Testis (tissue), 3 donors: ENCODE results near the gene SLC6A9. TPM values are rescaled to one million over a fixed set of nuclear protein-coding genes. Genes with fewer than 3 reads are reported as not detected.

ENCODE experiments used
- DNase-seq: peaks from one replicate; pipeline ENCODE4 v3.0.0-alpha.2; 2019
- H3K27ac ChIP-seq, 2 donors: fragments of 200-600 bp; sonication (generic); one replicate each; pipeline ENCODE4 v1.5.1; 2019
- H3K27me3 ChIP-seq: fragments of 200-600 bp; sonication (generic); one replicate; pipeline ENCODE4 v1.5.1; 2019
- H3K36me3 ChIP-seq: fragments of 200-600 bp; sonication (generic); one replicate; pipeline ENCODE4 v1.5.1; 2017; ENCODE audit warnings: low read depth; ENCODE audit errors: missing control alignments
- H3K4me1 ChIP-seq: fragments of 200-600 bp; sonication (generic); one replicate; pipeline ENCODE4 v1.5.1; 2019
- H3K4me3 ChIP-seq, 2 donors: fragments of 200-600 bp; sonication (generic); one replicate each; pipeline ENCODE4 v1.5.1; 2017 to 2019
- H3K9me3 ChIP-seq: fragments of 200-600 bp; sonication (generic); one replicate; pipeline ENCODE4 v1.5.1; 2017
- POLR2A ChIP-seq: fragments of 450-650 bp; IDR thresholded peaks from one replicate; pipeline ENCODE4 v1.6.1; 2017; ENCODE audit warnings: antibody characterized with exemption, mild to moderate bottlenecking, moderate library complexity
- WGBS, 2 donors: methylation state at CpG; one replicate each; pipeline ENCODE4 v1.1.5; 2018; 5-methylcytosine and 5-hydroxymethylcytosine counted together
- intact Hi-C: fragments of 100-400 bp; cut with DNase I; formaldehyde crosslinking; loops from one replicate; pipeline ENCODE4 v1.15.1; 2023; ENCODE audit warnings: low total_unique reads
- polyA plus RNA-seq: library from polyadenylated mRNA; stranded (reverse); fragments of 350-450 nt; fragmentation: Illumina TruSeq; extraction: RNeasy Lipid Tissue Mini Kit (QIAGEN cat#74804); gene quantifications from one replicate; pipeline ENCODE4 v1.2.3, GENCODE V29; 2014; ENCODE audit warnings: low read depth, low replicate concordance; ENCODE audit not compliant: insufficient read depth
- total RNA-seq, 2 donors: library from RNA; depleted of rRNA; stranded (reverse); fragments of >200 nt; gene quantifications; one replicate each; pipeline ENCODE4 v1.2.3, GENCODE V29; 2016
- TF ChIP-seq, protein P1 (sequence below), 3 experiments: fragments of 450-650 bp in 2 of 3; fragments of 200-600 bp in 1 of 3; sonication (generic) in 1 of 3; IDR thresholded peaks; one replicate each; pipeline ENCODE4 v1.5.1; 2016 to 2019; ENCODE audit warnings: antibody characterized with exemption in 3 of 3, mild to moderate bottlenecking in 2 of 3, moderate library complexity in 1 of 3

Gene SLC6A9
- total and polyA plus RNA-seq, 3 donors from 2014 or later: 1.2 to 2.3 (median 1.7) TPM

DNA sequence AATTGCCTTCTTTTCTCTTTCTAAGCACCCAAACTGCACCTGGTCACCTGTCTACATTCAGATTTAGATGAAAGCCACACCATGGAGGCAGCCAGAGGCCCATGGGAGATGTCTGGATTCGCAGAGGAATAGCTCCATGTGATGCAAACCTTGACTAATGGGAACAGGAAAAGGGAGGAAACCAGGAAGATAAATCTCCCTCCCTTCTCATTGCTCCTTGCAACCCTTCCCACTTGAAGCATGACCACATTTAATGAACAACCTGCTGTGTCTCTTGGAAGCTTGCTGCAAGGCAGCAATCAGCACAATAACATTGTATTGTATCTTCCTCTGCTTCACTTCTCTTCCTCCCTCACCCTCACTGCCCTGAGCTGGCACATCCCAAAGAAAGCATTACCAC, 44.8 kb upstream of the SLC6A9 start:
- no peaks in the 10 kb centered on the region for H3K27me3 ChIP-seq
- intact Hi-C loops: no loop called here
- TF ChIP-seq POLR2A: no peak
- TF ChIP-seq, protein P1, sequence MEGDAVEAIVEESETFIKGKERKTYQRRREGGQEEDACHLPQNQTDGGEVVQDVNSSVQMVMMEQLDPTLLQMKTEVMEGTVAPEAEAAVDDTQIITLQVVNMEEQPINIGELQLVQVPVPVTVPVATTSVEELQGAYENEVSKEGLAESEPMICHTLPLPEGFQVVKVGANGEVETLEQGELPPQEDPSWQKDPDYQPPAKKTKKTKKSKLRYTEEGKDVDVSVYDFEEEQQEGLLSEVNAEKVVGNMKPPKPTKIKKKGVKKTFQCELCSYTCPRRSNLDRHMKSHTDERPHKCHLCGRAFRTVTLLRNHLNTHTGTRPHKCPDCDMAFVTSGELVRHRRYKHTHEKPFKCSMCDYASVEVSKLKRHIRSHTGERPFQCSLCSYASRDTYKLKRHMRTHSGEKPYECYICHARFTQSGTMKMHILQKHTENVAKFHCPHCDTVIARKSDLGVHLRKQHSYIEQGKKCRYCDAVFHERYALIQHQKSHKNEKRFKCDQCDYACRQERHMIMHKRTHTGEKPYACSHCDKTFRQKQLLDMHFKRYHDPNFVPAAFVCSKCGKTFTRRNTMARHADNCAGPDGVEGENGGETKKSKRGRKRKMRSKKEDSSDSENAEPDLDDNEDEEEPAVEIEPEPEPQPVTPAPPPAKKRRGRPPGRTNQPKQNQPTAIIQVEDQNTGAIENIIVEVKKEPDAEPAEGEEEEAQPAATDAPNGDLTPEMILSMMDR (IDR thresholded peaks at IDR 0.05): no peak
- H3K4me3 ChIP-seq: no peak overlapping the region
- H3K36me3 ChIP-seq: no peaks in the 10 kb centered on the region
- no peak for DNase-seq
- no peaks in the 10 kb centered on the region for H3K9me3 ChIP-seq
- WGBS, 2 donors: 48 to 54% methylated on average over 1 of the region's 1 CpG
- no peak overlapping the region for H3K27ac ChIP-seq
- no peaks in the 10 kb centered on the region for H3K4me1 ChIP-seq

DNA sequence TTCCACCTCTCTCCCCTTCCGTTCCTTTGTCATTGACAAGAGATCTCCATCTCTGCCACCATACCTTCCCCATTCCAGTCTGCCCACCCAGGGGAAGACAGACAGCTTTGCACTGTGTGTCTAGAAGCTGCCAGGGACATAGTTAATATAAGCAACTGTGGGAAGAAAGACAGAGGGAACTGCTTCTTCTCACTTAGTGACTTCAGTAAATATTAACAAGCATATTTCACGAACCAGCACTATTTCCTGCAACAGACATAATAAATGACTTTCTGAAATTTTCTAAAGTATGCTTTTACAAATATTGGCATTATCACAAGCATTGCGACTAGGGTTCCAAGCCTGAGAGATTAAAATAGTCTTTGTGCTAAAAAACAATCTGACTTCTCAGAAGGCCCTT, 43.2 kb upstream of the SLC6A9 start:
- Histone ChIP-seq H3K4me1 (no peaks in the 10 kb centered on the region), H3K4me3 (no peak overlapping the region), H3K36me3 (no peaks in the 10 kb centered on the region), H3K9me3 (no peaks in the 10 kb centered on the region), H3K27me3 (no peaks in the 10 kb centered on the region), H3K27ac (no peak overlapping the region)
- DNase-seq: no peak
- 65 to 76% methylated on average over 3 of the region's 3 CpGs for WGBS, 2 donors
- intact Hi-C loops: no loop called here
- TF ChIP-seq POLR2A: no peak
- TF ChIP-seq, protein P1 (IDR thresholded peaks at IDR 0.05): no peak

DNA sequence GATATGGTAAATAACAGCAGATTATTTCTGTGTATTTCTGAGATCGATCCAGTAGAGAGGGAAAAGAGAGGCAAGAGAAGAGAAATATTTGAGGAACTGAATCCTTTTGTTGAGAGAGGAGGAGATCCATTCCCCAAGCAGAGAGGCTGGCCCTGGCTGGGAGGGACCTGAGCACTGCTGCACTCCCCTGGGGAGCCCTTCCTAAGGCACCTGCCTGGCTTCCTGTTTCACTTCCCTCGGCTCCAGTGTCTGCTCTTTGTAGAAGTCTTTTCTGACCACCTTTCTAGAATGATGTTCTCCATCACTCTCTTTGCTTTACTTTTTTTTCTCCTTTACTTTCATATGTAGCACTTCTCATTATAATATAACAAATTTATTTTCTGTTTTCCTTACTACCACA, 42.3 kb upstream of the SLC6A9 start:
- Histone ChIP-seq H3K27ac (no peak overlapping the region), H3K4me1 (peaks cover 6% of the 10 kb centered on the region), H3K4me3 (no peak overlapping the region), H3K9me3 (no peaks in the 10 kb centered on the region), H3K27me3 (no peaks in the 10 kb centered on the region), H3K36me3 (no peaks in the 10 kb centered on the region)
- 72 to 74% methylated on average over 2 of the region's 2 CpGs for WGBS, 2 donors
- no peak for DNase-seq
- TF ChIP-seq, protein P1 (IDR thresholded peaks at IDR 0.05): no peak
- TF ChIP-seq POLR2A: no peak
- intact Hi-C loops: no loop called here

DNA sequence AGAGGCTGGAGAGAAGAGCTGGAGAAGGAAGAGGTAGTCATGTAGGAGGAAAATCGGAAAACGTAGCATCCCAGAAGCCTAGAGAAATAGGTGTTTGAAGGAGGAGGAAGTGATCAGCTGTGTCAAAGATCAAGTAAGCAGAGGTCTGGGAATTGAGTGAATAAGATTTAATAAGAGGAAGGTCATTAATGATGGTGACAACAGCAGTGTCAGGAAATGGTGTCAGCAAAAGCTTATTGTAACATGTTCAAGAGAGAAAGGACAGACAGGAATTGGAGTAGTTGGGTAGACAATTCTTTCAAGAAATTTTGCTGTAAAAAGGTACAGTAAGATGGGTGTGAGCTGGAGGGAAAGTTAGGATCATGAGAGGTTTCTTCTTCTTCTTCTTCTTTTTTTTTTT, 41.6 kb upstream of the SLC6A9 start:
- no peak for DNase-seq
- intact Hi-C loops: no loop called here
- no peaks in the 10 kb centered on the region for H3K36me3 ChIP-seq
- H3K9me3 ChIP-seq: no peaks in the 10 kb centered on the region
- H3K4me1 ChIP-seq: peaks cover 14% of the 10 kb centered on the region
- TF ChIP-seq, protein P1 (IDR thresholded peaks at IDR 0.05): no peak
- no peak for TF ChIP-seq POLR2A
- H3K4me3 ChIP-seq: no peak overlapping the region
- no peak overlapping the region for H3K27ac ChIP-seq
- whole genome bisulfite sequencing, 2 donors: 90 to 91% methylated on average over 2 of the region's 2 CpGs
- H3K27me3 ChIP-seq: no peaks in the 10 kb centered on the region

DNA sequence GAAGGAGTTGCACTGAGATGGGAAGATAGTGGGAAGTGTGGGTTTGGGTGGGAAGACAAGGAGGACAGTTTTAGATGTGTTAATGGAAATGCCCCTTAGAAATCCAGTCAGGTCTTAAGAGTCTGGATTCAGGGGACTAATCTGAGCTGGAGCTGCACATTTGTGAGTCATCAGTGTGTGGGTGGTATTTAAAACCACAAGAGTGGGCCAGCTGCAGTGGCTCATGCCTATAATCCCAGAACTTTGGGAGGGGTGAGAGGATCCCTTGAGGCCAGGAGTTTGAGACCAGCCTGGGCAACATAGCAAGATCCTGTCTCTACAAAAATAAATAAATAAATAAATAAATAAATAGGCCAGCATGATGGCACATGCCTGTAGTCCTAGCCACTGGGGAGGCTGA, 40.9 kb upstream of the SLC6A9 start:
- H3K4me1 ChIP-seq: peaks cover 18% of the 10 kb centered on the region
- H3K4me3 ChIP-seq: no peak overlapping the region
- no peaks in the 10 kb centered on the region for H3K27me3 ChIP-seq
- intact Hi-C loops: no loop called here
- no peak for DNase-seq
- no peak for TF ChIP-seq POLR2A
- TF ChIP-seq, protein P1 (IDR thresholded peaks at IDR 0.05): no peak
- H3K36me3 ChIP-seq: no peaks in the 10 kb centered on the region
- H3K9me3 ChIP-seq: no peaks in the 10 kb centered on the region
- H3K27ac ChIP-seq: no peak overlapping the region
